ENCODE results near the gene ATP23. TPM values are rescaled to one million over a fixed set of nuclear protein-coding genes. Genes with fewer than 3 reads are reported as not detected.

ATP23 gene
- total RNA-seq, 1 donor from 2014 or later, result 3.4 TPM

DNA sequence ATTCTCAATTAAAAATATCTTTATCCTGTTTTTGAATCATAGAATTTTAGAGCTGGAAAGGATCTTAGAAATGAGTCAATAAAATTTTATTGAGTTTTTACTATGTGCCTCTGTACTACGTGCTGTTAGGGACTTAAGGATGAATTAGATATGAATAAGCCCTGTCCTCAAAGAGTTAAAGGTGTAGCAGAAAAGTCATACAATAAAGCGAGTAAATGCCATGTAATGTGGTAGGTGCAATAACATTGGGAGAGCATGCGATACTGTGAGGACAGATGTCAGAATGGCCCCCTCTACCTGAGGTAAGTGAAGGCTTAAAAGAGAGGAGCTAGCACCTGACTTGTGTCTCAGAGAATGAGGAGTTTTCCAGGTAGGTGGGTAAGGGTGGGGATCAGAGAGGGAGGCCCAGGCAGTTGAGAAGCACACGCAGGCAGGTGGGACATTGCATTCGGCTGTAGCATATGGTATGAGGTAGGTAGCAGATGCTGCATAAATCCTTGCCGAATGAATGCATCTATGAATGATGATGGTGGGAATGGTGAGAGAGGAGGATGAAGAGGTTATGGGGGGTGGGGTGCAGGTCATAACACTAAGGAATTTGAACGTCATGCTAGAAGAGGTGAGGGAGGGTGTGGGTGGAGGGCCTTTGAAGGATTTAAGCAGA, 35.4 kb upstream of the ATP23 start:
- H3K79me2 ChIP-seq (ENCODE audit: insufficient read depth, low read length), result no peaks in the 10 kb centered on the region
- H3K4me3 Mint-ChIP-seq (ENCODE audit: unreplicated experiment), result no peak overlapping the region
- TF ChIP-seq, protein P1, sequence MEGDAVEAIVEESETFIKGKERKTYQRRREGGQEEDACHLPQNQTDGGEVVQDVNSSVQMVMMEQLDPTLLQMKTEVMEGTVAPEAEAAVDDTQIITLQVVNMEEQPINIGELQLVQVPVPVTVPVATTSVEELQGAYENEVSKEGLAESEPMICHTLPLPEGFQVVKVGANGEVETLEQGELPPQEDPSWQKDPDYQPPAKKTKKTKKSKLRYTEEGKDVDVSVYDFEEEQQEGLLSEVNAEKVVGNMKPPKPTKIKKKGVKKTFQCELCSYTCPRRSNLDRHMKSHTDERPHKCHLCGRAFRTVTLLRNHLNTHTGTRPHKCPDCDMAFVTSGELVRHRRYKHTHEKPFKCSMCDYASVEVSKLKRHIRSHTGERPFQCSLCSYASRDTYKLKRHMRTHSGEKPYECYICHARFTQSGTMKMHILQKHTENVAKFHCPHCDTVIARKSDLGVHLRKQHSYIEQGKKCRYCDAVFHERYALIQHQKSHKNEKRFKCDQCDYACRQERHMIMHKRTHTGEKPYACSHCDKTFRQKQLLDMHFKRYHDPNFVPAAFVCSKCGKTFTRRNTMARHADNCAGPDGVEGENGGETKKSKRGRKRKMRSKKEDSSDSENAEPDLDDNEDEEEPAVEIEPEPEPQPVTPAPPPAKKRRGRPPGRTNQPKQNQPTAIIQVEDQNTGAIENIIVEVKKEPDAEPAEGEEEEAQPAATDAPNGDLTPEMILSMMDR (IDR thresholded peaks at IDR 0.05; ENCODE audit: insufficient read depth, low read depth, low read length), result no peak
- TF ChIP-seq EZH2 (IDR thresholded peaks at IDR 0.05; ENCODE audit: insufficient read depth, low read length), result no peak
- H4K20me1 ChIP-seq (ENCODE audit: insufficient read depth, low read length), result no peaks in the 10 kb centered on the region
- no peaks in the 10 kb centered on the region for H3K4me1 ChIP-seq (ENCODE audit: insufficient read depth, low read length)
- H3K9ac ChIP-seq (ENCODE audit: low read length), result no peak overlapping the region
- peaks cover 9% of the 10 kb centered on the region for H3K4me1 Mint-ChIP-seq (ENCODE audit: low read depth, unreplicated experiment)
- H3K36me3 Mint-ChIP-seq (ENCODE audit: low read depth, unreplicated experiment), result no peaks in the 10 kb centered on the region
- no peak overlapping the region for H2AFZ ChIP-seq (ENCODE audit: low read depth, low read length)
- H3K27me3 Mint-ChIP-seq (ENCODE audit: low read depth, unreplicated experiment), result peaks cover 6% of the 10 kb centered on the region
- DNase-seq (ENCODE audit: low read depth) (no peak), FAIRE-seq (no peak)
- no peaks in the 10 kb centered on the region for H3K36me3 ChIP-seq (ENCODE audit: insufficient read depth, low read length)
- no peaks in the 10 kb centered on the region for H3K9me3 ChIP-seq (ENCODE audit: insufficient read depth, low read depth, low read length)
- H3K27ac ChIP-seq (ENCODE audit: low read depth, low read length), result no peak overlapping the region
- H3K4me2 ChIP-seq (ENCODE audit: low read length), result no peak overlapping the region
- no peak overlapping the region for H3K4me3 ChIP-seq (ENCODE audit: insufficient read depth, low read depth, low read length)
- H3K27me3 ChIP-seq (ENCODE audit: insufficient read depth, low read length), result peaks cover 8% of the 10 kb centered on the region
- H3K9me3 Mint-ChIP-seq (ENCODE audit: unreplicated experiment), result no peaks in the 10 kb centered on the region
- no peak overlapping the region for H3K27ac Mint-ChIP-seq (ENCODE audit: unreplicated experiment)

GRCh38 chr12:57906821-57907220, 34.5 kb upstream of the ATP23 start:
- no peaks in the 10 kb centered on the region for H3K9me3 Mint-ChIP-seq (ENCODE audit: unreplicated experiment)
- no peak for FAIRE-seq
- no peak overlapping the region for H2AFZ ChIP-seq (ENCODE audit: low read depth, low read length)

DNA sequence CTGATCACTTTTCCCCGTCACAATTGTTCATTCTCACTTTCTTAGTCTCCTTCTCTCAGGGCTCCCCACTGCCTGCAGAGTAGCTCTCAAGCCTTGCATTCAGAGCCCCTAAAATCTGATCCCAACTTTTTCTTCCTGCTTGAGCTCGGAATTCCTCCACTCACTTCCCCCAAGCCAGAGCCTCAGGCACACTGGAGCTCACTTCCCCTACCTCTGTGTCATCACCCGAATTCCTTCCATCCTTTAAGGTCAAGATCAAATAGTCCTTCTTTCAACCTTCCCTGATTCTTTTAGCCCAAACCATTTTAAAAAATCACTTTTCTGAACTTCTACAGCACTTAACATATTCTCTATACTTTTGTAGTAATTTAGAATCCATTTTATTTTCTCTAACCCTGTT, 34.1 kb upstream of the ATP23 start:
- Mint-ChIP-seq H3K4me1 (ENCODE audit: low read depth, unreplicated experiment) (peaks cover 6% of the 10 kb centered on the region), H3K27me3 (ENCODE audit: low read depth, unreplicated experiment) (peaks cover 6% of the 10 kb centered on the region), H3K4me3 (ENCODE audit: unreplicated experiment) (no peak overlapping the region), H3K27ac (ENCODE audit: unreplicated experiment) (no peak overlapping the region), H3K9me3 (ENCODE audit: unreplicated experiment) (no peaks in the 10 kb centered on the region), H3K36me3 (ENCODE audit: low read depth, unreplicated experiment) (no peaks in the 10 kb centered on the region)
- Histone ChIP-seq H3K27me3 (ENCODE audit: insufficient read depth, low read length) (peaks cover 8% of the 10 kb centered on the region), H3K4me2 (ENCODE audit: low read length) (no peak overlapping the region), H3K79me2 (ENCODE audit: insufficient read depth, low read length) (no peaks in the 10 kb centered on the region), H3K9me3 (ENCODE audit: insufficient read depth, low read depth, low read length) (no peaks in the 10 kb centered on the region), H3K9ac (ENCODE audit: low read length) (no peak overlapping the region), H2AFZ (ENCODE audit: low read depth, low read length) (no peak overlapping the region), H3K4me3 (ENCODE audit: insufficient read depth, low read depth, low read length) (no peak overlapping the region), H3K36me3 (ENCODE audit: insufficient read depth, low read length) (no peaks in the 10 kb centered on the region), H4K20me1 (ENCODE audit: insufficient read depth, low read length) (no peaks in the 10 kb centered on the region), H3K4me1 (ENCODE audit: insufficient read depth, low read length) (no peaks in the 10 kb centered on the region), H3K27ac (ENCODE audit: low read depth, low read length) (no peak overlapping the region)
- FAIRE-seq (no peak), DNase-seq (ENCODE audit: low read depth) (no peak)
- TF ChIP-seq, protein P1 (IDR thresholded peaks at IDR 0.05; ENCODE audit: insufficient read depth, low read depth, low read length), result no peak
- TF ChIP-seq EZH2 (IDR thresholded peaks at IDR 0.05; ENCODE audit: insufficient read depth, low read length), result no peak

More at GRCh38 chr12:57906821-57907220, 34.5 kb upstream of the ATP23 start:
- H3K27me3 Mint-ChIP-seq (ENCODE audit: low read depth, unreplicated experiment), result peaks cover 6% of the 10 kb centered on the region
- Histone ChIP-seq H3K4me1 (ENCODE audit: insufficient read depth, low read length) (no peaks in the 10 kb centered on the region), H3K27ac (ENCODE audit: low read depth, low read length) (no peak overlapping the region), H3K9me3 (ENCODE audit: insufficient read depth, low read depth, low read length) (no peaks in the 10 kb centered on the region), H3K79me2 (ENCODE audit: insufficient read depth, low read length) (no peaks in the 10 kb centered on the region), H3K9ac (ENCODE audit: low read length) (no peak overlapping the region), H3K4me2 (ENCODE audit: low read length) (no peak overlapping the region), H3K4me3 (ENCODE audit: insufficient read depth, low read depth, low read length) (no peak overlapping the region), H4K20me1 (ENCODE audit: insufficient read depth, low read length) (no peaks in the 10 kb centered on the region), H3K36me3 (ENCODE audit: insufficient read depth, low read length) (no peaks in the 10 kb centered on the region), H3K27me3 (ENCODE audit: insufficient read depth, low read length) (peaks cover 8% of the 10 kb centered on the region)
- no peaks in the 10 kb centered on the region for H3K36me3 Mint-ChIP-seq (ENCODE audit: low read depth, unreplicated experiment)
- DNase-seq (ENCODE audit: low read depth), result no peak
- peaks cover 9% of the 10 kb centered on the region for H3K4me1 Mint-ChIP-seq (ENCODE audit: low read depth, unreplicated experiment)
- TF ChIP-seq, protein P1 (IDR thresholded peaks at IDR 0.05; ENCODE audit: insufficient read depth, low read depth, low read length), result no peak
- TF ChIP-seq EZH2 (IDR thresholded peaks at IDR 0.05; ENCODE audit: insufficient read depth, low read length), result no peak
- no peak overlapping the region for H3K4me3 Mint-ChIP-seq (ENCODE audit: unreplicated experiment)
- no peak overlapping the region for H3K27ac Mint-ChIP-seq (ENCODE audit: unreplicated experiment)

All from astrocyte (in vitro differentiated cells and primary cell).